CD4-positive, alpha-beta T cell treated with Interleukin-17A for 4 hours (primary cell): ENCODE measurements around the gene CABLES2.

ENCODE experiments used
- DNase-seq: peaks from one replicate; pipeline ENCODE4 v3.0.0-alpha.2; 2020; ENCODE audit warnings: mixed read lengths

Gene CABLES2

GRCh38 chr20:62368976-62369814 lies 37.9 kb downstream of the CABLES2 start:
- DNase-seq = no peak

- no peak for DNase-seq
These were observed 38.6 kb downstream of the CABLES2 start for GRCh38 chr20:62368392-62368975.

GRCh38 chr20:62367633-62368391 lies 39.3 kb downstream of the CABLES2 start:
- DNase-seq = peak; percentile 19

GRCh38 chr20:62367136-62367632 lies 39.9 kb downstream of the CABLES2 start, which contains the start of gene LAMA5:
LAMA5 (minus strand) TSS chr20:62367312; CDS start chr20:62367245, 67 bp downstream.
- peak; percentile 32 for DNase-seq

GRCh38 chr20:62366370-62367135 lies 40.5 kb downstream of the CABLES2 start:
- DNase-seq = no peak

GRCh38 chr20:62365814-62366369 lies 41.2 kb downstream of the CABLES2 start:
- DNase-seq = no peak

- no peak for DNase-seq
These were observed 42.0 kb downstream of the CABLES2 start for GRCh38 chr20:62364911-62365736.

- no peak for DNase-seq
These were observed 42.9 kb downstream of the CABLES2 start for GRCh38 chr20:62363920-62364851.

GRCh38 chr20:62362991-62363919 lies 43.8 kb downstream of the CABLES2 start:
- DNase-seq = no peak

GRCh38 chr20:62362590-62362940 lies 44.5 kb downstream of the CABLES2 start:
- DNase-seq = no peak

- no peak for DNase-seq
These were observed 45.1 kb downstream of the CABLES2 start for GRCh38 chr20:62361799-62362589.

GRCh38 chr20:62360854-62361798 lies 46.0 kb downstream of the CABLES2 start:
- DNase-seq = no peak

- DNase-seq = no peak
These were observed 47.5 kb downstream of the CABLES2 start for GRCh38 chr20:62359491-62360121.

- no peak for DNase-seq
These were observed 48.0 kb downstream of the CABLES2 start for GRCh38 chr20:62359043-62359490.

GRCh38 chr20:62358171-62359042 lies 48.7 kb downstream of the CABLES2 start:
- DNase-seq = no peak
